Karpas-422 (cell line): ENCODE measurements around the gene PRKG1. TPM values are rescaled to one million over a fixed set of nuclear protein-coding genes. Genes with fewer than 3 reads are reported as not detected.

Experiments used
- DNase-seq: peaks from one replicate; pipeline ENCODE4 v3.0.0-alpha.2; 2015
- H2AFZ ChIP-seq: fragments of 200-600 bp; sonication (generic); 2 replicates; pipeline ENCODE4 v1.6.1; 2014; ENCODE audit warnings: antibody characterized with exemption, low read length, mixed read lengths
- H3K27ac ChIP-seq: fragments of 200-600 bp; sonication (generic); 2 replicates; pipeline ENCODE4 v1.5.1; 2014; ENCODE audit warnings: mild to moderate bottlenecking, low read length, moderate library complexity
- H3K27me3 ChIP-seq: fragments of 200-600 bp; sonication (generic); 2 replicates; pipeline ENCODE4 v1.6.1; 2014; ENCODE audit warnings: low read length, mixed read lengths
- H3K36me3 ChIP-seq: fragments of 200-600 bp; sonication (generic); 2 replicates; pipeline ENCODE4 v1.6.1; 2014; ENCODE audit warnings: low read length, mixed read lengths; ENCODE audit not compliant: insufficient read depth
- H3K4me1 ChIP-seq: fragments of 200-600 bp; sonication (generic); 2 replicates; pipeline ENCODE4 v1.6.1; 2014; ENCODE audit warnings: mild to moderate bottlenecking, low read length, mixed read lengths
- H3K4me2 ChIP-seq: fragments of 200-600 bp; sonication (generic); 2 replicates; pipeline ENCODE4 v1.6.1; 2014; ENCODE audit warnings: low read length, low read depth, mild to moderate bottlenecking; ENCODE audit not compliant: poor library complexity, severe bottlenecking
- H3K4me3 ChIP-seq: fragments of 200-600 bp; sonication (generic); 2 replicates; pipeline ENCODE4 v1.5.1; 2014; ENCODE audit warnings: mild to moderate bottlenecking, antibody characterized with exemption, low read length, mixed read lengths
- H3K79me2 ChIP-seq: fragments of 200-600 bp; sonication (generic); 2 replicates; pipeline ENCODE4 v1.6.1; 2014; ENCODE audit warnings: mild to moderate bottlenecking, low read length, mixed read lengths
- H3K9ac ChIP-seq: fragments of 200-600 bp; sonication (generic); 2 replicates; pipeline ENCODE4 v1.6.0; 2014; ENCODE audit warnings: low read length
- H3K9me2 ChIP-seq: fragments of 200-600 bp; sonication (generic), shearing (Covaris generic); replicated peaks from 2 replicates; pipeline ENCODE4 v1.6.0; 2014; ENCODE audit warnings: mild to moderate bottlenecking, low read length, moderate library complexity; ENCODE audit not compliant: insufficient read depth
- H3K9me3 ChIP-seq: fragments of 300-700, 200-600 bp; sonication (generic); 2 replicates; pipeline ENCODE4 v1.6.1; 2014; ENCODE audit warnings: low read length, mixed read lengths
- H4K20me1 ChIP-seq: fragments of 200-600 bp; sonication (generic); 2 replicates; pipeline ENCODE4 v1.6.1; 2014; ENCODE audit warnings: mild to moderate bottlenecking, antibody characterized with exemption, low read length, low read depth; ENCODE audit not compliant: insufficient read depth
- total RNA-seq: library from RNA; depleted of rRNA; stranded (reverse); fragments of >200 nt; shearing (Covaris generic); gene quantifications from 2 replicates; pipeline ENCODE4 v1.2.3, GENCODE V29; 2014; ENCODE audit warnings: low replicate concordance

PRKG1 gene
- total RNA-seq, 1 experiment from 2014 or later = not detected

- Histone ChIP-seq H3K36me3 (no peaks in the 10 kb centered on the region), H3K9ac (no peak overlapping the region), H4K20me1 (no peaks in the 10 kb centered on the region), H3K27me3 (no peaks in the 10 kb centered on the region), H3K79me2 (no peaks in the 10 kb centered on the region), H3K4me2 (no peak overlapping the region), H2AFZ (no peak overlapping the region), H3K4me3 (no peak overlapping the region), H3K9me3 (no peaks in the 10 kb centered on the region), H3K9me2 (no peaks in the 10 kb centered on the region), H3K27ac (no peak overlapping the region), H3K4me1 (no peaks in the 10 kb centered on the region)
- no peak for DNase-seq
These were observed 433.9 kb downstream of the PRKG1 start for GRCh38 chr10:51508156-51508555.

GRCh38 chr10:51510231-51510630, 435.9 kb downstream of the PRKG1 start:
- Histone ChIP-seq H3K4me3 (no peak overlapping the region), H3K36me3 (no peaks in the 10 kb centered on the region), H3K27ac (no peak overlapping the region), H3K9ac (no peak overlapping the region), H3K27me3 (no peaks in the 10 kb centered on the region), H3K9me2 (no peaks in the 10 kb centered on the region), H3K9me3 (no peaks in the 10 kb centered on the region), H3K4me2 (no peak overlapping the region), H2AFZ (no peak overlapping the region), H4K20me1 (no peaks in the 10 kb centered on the region), H3K4me1 (no peaks in the 10 kb centered on the region), H3K79me2 (no peaks in the 10 kb centered on the region)
- no peak for DNase-seq

- DNase-seq = no peak
- Histone ChIP-seq H3K27me3 (no peaks in the 10 kb centered on the region), H3K9me3 (peaks cover 2% of the 10 kb centered on the region; the same call in 1 of the 2 replicates), H4K20me1 (no peaks in the 10 kb centered on the region), H3K4me2 (no peak overlapping the region), H3K27ac (no peak overlapping the region), H3K9me2 (no peaks in the 10 kb centered on the region), H3K36me3 (no peaks in the 10 kb centered on the region), H3K4me3 (no peak overlapping the region), H2AFZ (no peak overlapping the region), H3K79me2 (no peaks in the 10 kb centered on the region), H3K4me1 (no peaks in the 10 kb centered on the region), H3K9ac (no peak overlapping the region)
These were observed 447.3 kb downstream of the PRKG1 start for GRCh38 chr10:51521605-51522004.

GRCh38 chr10:51522858-51523257, 448.6 kb downstream of the PRKG1 start:
- H3K9me3 ChIP-seq = peaks cover 2% of the 10 kb centered on the region; the same call in 1 of the 2 replicates
- no peaks in the 10 kb centered on the region for H3K27me3 ChIP-seq
- H3K79me2 ChIP-seq = no peaks in the 10 kb centered on the region
- no peaks in the 10 kb centered on the region for H3K36me3 ChIP-seq
- no peak for DNase-seq
- H2AFZ ChIP-seq = no peak overlapping the region
- H3K4me3 ChIP-seq = no peak overlapping the region
- H3K27ac ChIP-seq = no peak overlapping the region
- no peaks in the 10 kb centered on the region for H4K20me1 ChIP-seq
- H3K9ac ChIP-seq = no peak overlapping the region
- H3K4me2 ChIP-seq = no peak overlapping the region
- H3K9me2 ChIP-seq = no peaks in the 10 kb centered on the region
- no peaks in the 10 kb centered on the region for H3K4me1 ChIP-seq

- H3K4me1 ChIP-seq = no peaks in the 10 kb centered on the region
- peaks cover under 1% of the 10 kb centered on the region; the same call in 1 of the 2 replicates for H3K9me3 ChIP-seq
- H3K9me2 ChIP-seq = no peaks in the 10 kb centered on the region
- H3K9ac ChIP-seq = no peak overlapping the region
- DNase-seq = no peak
- H3K4me3 ChIP-seq = no peak overlapping the region
- H4K20me1 ChIP-seq = no peaks in the 10 kb centered on the region
- H2AFZ ChIP-seq = no peak overlapping the region
- H3K36me3 ChIP-seq = no peaks in the 10 kb centered on the region
- no peaks in the 10 kb centered on the region for H3K79me2 ChIP-seq
- H3K27ac ChIP-seq = no peak overlapping the region
- H3K27me3 ChIP-seq = no peaks in the 10 kb centered on the region
- no peak overlapping the region for H3K4me2 ChIP-seq
These were observed 449.2 kb downstream of the PRKG1 start for GRCh38 chr10:51523440-51523839.

- no peaks in the 10 kb centered on the region for H3K36me3 ChIP-seq
- H3K9ac ChIP-seq = no peak overlapping the region
- no peaks in the 10 kb centered on the region for H3K9me2 ChIP-seq
- H3K9me3 ChIP-seq = no peaks in the 10 kb centered on the region
- H3K79me2 ChIP-seq = no peaks in the 10 kb centered on the region
- H3K4me2 ChIP-seq = no peak overlapping the region
- no peaks in the 10 kb centered on the region for H3K4me1 ChIP-seq
- DNase-seq = no peak
- no peak overlapping the region for H3K27ac ChIP-seq
- H4K20me1 ChIP-seq = no peaks in the 10 kb centered on the region
- no peaks in the 10 kb centered on the region for H3K27me3 ChIP-seq
- no peak overlapping the region for H3K4me3 ChIP-seq
- H2AFZ ChIP-seq = no peak overlapping the region
These were observed 449.8 kb downstream of the PRKG1 start for GRCh38 chr10:51524041-51524440.

- no peaks in the 10 kb centered on the region for H3K27me3 ChIP-seq
- no peak overlapping the region for H3K4me2 ChIP-seq
- H3K27ac ChIP-seq = no peak overlapping the region
- H3K79me2 ChIP-seq = no peaks in the 10 kb centered on the region
- H3K36me3 ChIP-seq = no peaks in the 10 kb centered on the region
- DNase-seq = no peak
- H2AFZ ChIP-seq = no peak overlapping the region
- H3K9me3 ChIP-seq = no peaks in the 10 kb centered on the region
- H3K9me2 ChIP-seq = no peaks in the 10 kb centered on the region
- no peak overlapping the region for H3K4me3 ChIP-seq
- no peaks in the 10 kb centered on the region for H4K20me1 ChIP-seq
- H3K9ac ChIP-seq = no peak overlapping the region
- no peaks in the 10 kb centered on the region for H3K4me1 ChIP-seq
These were observed 453.4 kb downstream of the PRKG1 start for GRCh38 chr10:51527522-51528219.

- H3K4me2 ChIP-seq = no peak overlapping the region
- no peaks in the 10 kb centered on the region for H3K27me3 ChIP-seq
- H3K4me3 ChIP-seq = no peak overlapping the region
- H3K79me2 ChIP-seq = no peaks in the 10 kb centered on the region
- no peaks in the 10 kb centered on the region for H3K9me2 ChIP-seq
- H3K9ac ChIP-seq = no peak overlapping the region
- H3K27ac ChIP-seq = no peak overlapping the region
- no peaks in the 10 kb centered on the region for H3K9me3 ChIP-seq
- H3K4me1 ChIP-seq = no peaks in the 10 kb centered on the region
- H4K20me1 ChIP-seq = no peaks in the 10 kb centered on the region
- DNase-seq = no peak
- no peak overlapping the region for H2AFZ ChIP-seq
- H3K36me3 ChIP-seq = no peaks in the 10 kb centered on the region
These were observed 454.2 kb downstream of the PRKG1 start for GRCh38 chr10:51528527-51528926.
